ENCODE results near the gene HS1BP3.

DNA sequence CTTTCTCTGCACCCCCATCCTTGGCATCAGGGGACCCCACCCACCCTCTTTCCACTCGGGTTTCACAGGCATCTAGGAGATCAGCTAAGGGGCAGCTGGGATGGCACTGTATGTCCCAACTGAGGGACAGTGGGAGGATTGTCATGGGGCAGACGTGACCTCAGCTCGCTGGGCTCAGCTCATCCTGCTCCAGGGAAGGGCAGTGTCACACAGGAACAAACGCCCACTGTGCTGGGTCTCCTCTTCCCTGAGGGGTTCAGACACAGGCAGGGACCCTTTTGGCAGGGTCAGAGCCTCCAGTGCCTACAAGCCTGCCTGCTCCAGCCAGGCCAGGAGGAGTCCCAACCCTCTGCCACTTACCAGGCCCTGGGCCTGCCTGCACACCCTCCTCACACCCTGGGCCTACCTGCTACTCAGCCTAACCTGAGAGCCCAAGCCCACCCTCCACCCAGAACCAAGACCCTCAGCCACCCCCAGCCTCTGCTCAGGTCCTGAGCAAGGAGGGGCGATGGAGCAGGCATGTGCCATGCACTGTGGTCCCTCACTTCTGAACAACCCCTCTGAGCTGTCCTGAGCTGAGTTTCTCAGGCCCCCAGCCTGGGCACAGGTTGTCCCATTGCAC, 68.2 kb downstream of the HS1BP3 start:
- TF ChIP-seq, protein P1, sequence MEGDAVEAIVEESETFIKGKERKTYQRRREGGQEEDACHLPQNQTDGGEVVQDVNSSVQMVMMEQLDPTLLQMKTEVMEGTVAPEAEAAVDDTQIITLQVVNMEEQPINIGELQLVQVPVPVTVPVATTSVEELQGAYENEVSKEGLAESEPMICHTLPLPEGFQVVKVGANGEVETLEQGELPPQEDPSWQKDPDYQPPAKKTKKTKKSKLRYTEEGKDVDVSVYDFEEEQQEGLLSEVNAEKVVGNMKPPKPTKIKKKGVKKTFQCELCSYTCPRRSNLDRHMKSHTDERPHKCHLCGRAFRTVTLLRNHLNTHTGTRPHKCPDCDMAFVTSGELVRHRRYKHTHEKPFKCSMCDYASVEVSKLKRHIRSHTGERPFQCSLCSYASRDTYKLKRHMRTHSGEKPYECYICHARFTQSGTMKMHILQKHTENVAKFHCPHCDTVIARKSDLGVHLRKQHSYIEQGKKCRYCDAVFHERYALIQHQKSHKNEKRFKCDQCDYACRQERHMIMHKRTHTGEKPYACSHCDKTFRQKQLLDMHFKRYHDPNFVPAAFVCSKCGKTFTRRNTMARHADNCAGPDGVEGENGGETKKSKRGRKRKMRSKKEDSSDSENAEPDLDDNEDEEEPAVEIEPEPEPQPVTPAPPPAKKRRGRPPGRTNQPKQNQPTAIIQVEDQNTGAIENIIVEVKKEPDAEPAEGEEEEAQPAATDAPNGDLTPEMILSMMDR (IDR thresholded peaks at IDR 0.05; ENCODE audit: low read depth, low read length) = no peak
- TF ChIP-seq POLR2A (IDR thresholded peaks at IDR 0.05; ENCODE audit: extremely low read depth, insufficient read length) = no peak

Data from NB4 (cell line).